HepG2 (cell line): ENCODE measurements around the gene FGFR3. TPM values are rescaled to one million over a fixed set of nuclear protein-coding genes. Genes with fewer than 3 reads are reported as not detected.

ENCODE experiments used
- ATAC-seq: fragments of 200-7000 bp; cut with Tn5 transposase; 3 replicates; pipeline ENCODE4 v1.9.1; 2020; ENCODE audit warnings: mild to moderate bottlenecking, moderate library complexity
- BruUV-seq: library from RNA; stranded (reverse); fragments of 400-500 nt; replicated peaks from 2 replicates; lab custom pipeline; 2021; lab: Mats Ljungman, UMichigan
- CTCF ChIA-PET: fragments of 300-600 bp; formaldehyde crosslinking; extraction: SDS; loops from one replicate; lab custom pipeline; 2021; ENCODE audit warnings: low total read pairs, inconsistent platforms, low intra/inter-chr PET ratio; lab: Yijun Ruan, JAX
- POLR2A ChIA-PET: fragments of 350-600 bp; sonication (Branson Sonifier 250); formaldehyde crosslinking; loops from one replicate; lab custom pipeline; 2020; ENCODE audit warnings: antibody characterized with exemption, inconsistent platforms; lab: Yijun Ruan, JAX
- DNase-seq: peaks from one replicate; pipeline ENCODE4 v3.0.0-alpha.2; 2015; ENCODE audit warnings: low spot score
- FAIRE-seq: peaks from 3 replicates; lab custom pipeline; 2011; peaks lifted over from hg19 to GRCh38; lab: Jason Lieb, UNC
- H2AFZ ChIP-seq: one replicate; pipeline ENCODE4 v1.6.1; 2011; ENCODE audit warnings: low read length, inconsistent platforms
- H3K27ac ChIP-seq: fragments of 300-600 bp; 3 replicates; pipeline ENCODE4 v1.8.0; 2011; ENCODE audit warnings: mixed run types, mild to moderate bottlenecking, mixed read lengths, low read length, inconsistent platforms; ENCODE audit not compliant: insufficient read depth; ENCODE audit errors: extremely low read length
- H3K27me3 ChIP-seq, 2 experiments: fragments of 200-600 bp in 1 of 2; 2 replicates in 1 of 2; 3 replicates in 1 of 2; pipeline versions ENCODE4 v1.6.0 to v1.8.0; 2011; ENCODE audit warnings: low read length in 2 of 2, mild to moderate bottlenecking in 2 of 2, moderate library complexity in 2 of 2, inconsistent platforms in 1 of 2; ENCODE audit not compliant: insufficient read depth in 2 of 2, control insufficient read depth in 1 of 2
- H3K36me3 ChIP-seq, 2 experiments: fragments of 200-600 bp in 1 of 2; replicated peaks in 1 of 2; 2 replicates in 1 of 2; 3 replicates in 1 of 2; pipeline versions ENCODE4 v1.5.1 to v1.8.0; 2011; ENCODE audit warnings: low read length in 2 of 2, inconsistent platforms in 1 of 2; ENCODE audit not compliant: insufficient read depth in 2 of 2, control insufficient read depth in 1 of 2
- H3K4me1 ChIP-seq: 2 replicates; pipeline ENCODE4 v1.5.1; 2012; ENCODE audit warnings: low read length, inconsistent platforms; ENCODE audit not compliant: insufficient read depth
- H3K4me2 ChIP-seq: 2 replicates; pipeline ENCODE4 v1.6.0; 2011; ENCODE audit warnings: low read depth, low read length, inconsistent platforms
- H3K4me3 ChIP-seq, 3 experiments: fragments of 200-600 bp in 1 of 3; sonication (generic), shearing (Covaris generic) in 1 of 3; replicated peaks in 1 of 3; 2 replicates each; pipeline ENCODE4 v1.5.1; 2011 to 2016; ENCODE audit warnings: low read length in 3 of 3, inconsistent platforms in 2 of 3, low read depth in 2 of 3, mild to moderate bottlenecking in 2 of 3, control low read depth in 1 of 3, mixed read lengths in 1 of 3; ENCODE audit not compliant: insufficient read depth in 1 of 3
- H3K79me2 ChIP-seq: one replicate; pipeline ENCODE4 v1.6.1; 2011; ENCODE audit warnings: low read length, inconsistent platforms; ENCODE audit not compliant: insufficient read depth
- H3K9ac ChIP-seq: 2 replicates; pipeline ENCODE4 v1.6.0; 2011; ENCODE audit warnings: mild to moderate bottlenecking, low read depth, low read length, inconsistent platforms; ENCODE audit not compliant: insufficient read depth
- H3K9me3 ChIP-seq: 2 replicates; pipeline ENCODE4 v1.5.1; 2012; ENCODE audit warnings: mild to moderate bottlenecking, low read length
- H4K20me1 ChIP-seq: 2 replicates; pipeline ENCODE4 v1.6.0; 2011; ENCODE audit warnings: inconsistent platforms, mild to moderate bottlenecking, low read length, moderate library complexity; ENCODE audit not compliant: insufficient read depth
- MLLT10 ChIP-seq: sonication (generic); formaldehyde crosslinking; IDR thresholded peaks from 2 replicates; pipeline ENCODE4 v1.4.0; 2020; ENCODE audit warnings: missing genetic modification reagents
- NONO ChIP-seq, 2 experiments: fragments of 450-650 bp in 1 of 2; sonication (generic) in 1 of 2; formaldehyde crosslinking in 1 of 2; IDR thresholded peaks in 1 of 2; conservative IDR thresholded peaks in 1 of 2; 2 replicates each; pipeline versions ENCODE4 v1.6.1 to v1.8.0; 2017 to 2022; ENCODE audit warnings: mild to moderate bottlenecking in 1 of 2, missing genetic modification reagents in 1 of 2, moderate library complexity in 1 of 2
- ZC3H13 ChIP-seq: sonication (generic); formaldehyde crosslinking; IDR thresholded peaks from 2 replicates; pipeline ENCODE4 v1.8.1; 2023; ENCODE audit warnings: mild to moderate bottlenecking, missing genetic modification reagents, moderate library complexity
- ZNF205 ChIP-seq: IDR thresholded peaks from 2 replicates; pipeline ENCODE4 v1.6.1; 2018; ENCODE audit warnings: missing biosample characterization, missing genetic modification reagents
- WGBS: methylation state at CpG from one replicate; pipeline ENCODE4 v1.1.6; 2017; ENCODE audit warnings: low lambda C conversion rate; 5-methylcytosine and 5-hydroxymethylcytosine counted together
- in situ Hi-C: cut with HindIII; loops from 2 replicates; pipeline ENCODE4 v1.10.0; 2017; ENCODE audit warnings: low pct_unique_long_range_greater_than_20kb; ENCODE audit not compliant: extremely low pct_ligation_motif_present
- intact Hi-C: fragments of 100-400 bp; cut with micrococcal nuclease; formaldehyde crosslinking; loops from one replicate; pipeline ENCODE4 v1.10.0; 2022; ENCODE audit not compliant: unreplicated experiment
- polyA plus RNA-seq, 8 experiments: library from polyadenylated mRNA; depleted of rRNA in 3 of 8; stranded (reverse) in 7 of 8; unstranded in 1 of 8; fragments of >200 nt; fragmentation: Illumina TruSeq in 4 of 8; extraction: Trizol in 4 of 8; gene quantifications; 2 replicates each; pipeline versions ENCODE4 v1.2.1 to v1.2.3, GENCODE V29; 2011 to 2016; ENCODE audit warnings: low read depth in 4 of 8, missing spikeins in 1 of 8, mixed read lengths in 1 of 8; ENCODE audit not compliant: insufficient read depth in 1 of 8
- total RNA-seq, 5 experiments: library from RNA; depleted of rRNA; stranded (reverse); fragments of >200 nt; fragmentation: Illumina TruSeq; extraction: Trizol; gene quantifications; 2 replicates each; pipeline ENCODE4 v1.2.3, GENCODE V29; 2016; ENCODE audit warnings: low read depth in 1 of 5

The FGFR3 gene
- total and polyA plus RNA-seq, 2 of the 13 experiments (the other 11 are each of a cell fraction or from before 2014, with no cell fraction given) = 103 to 109 TPM

DNA sequence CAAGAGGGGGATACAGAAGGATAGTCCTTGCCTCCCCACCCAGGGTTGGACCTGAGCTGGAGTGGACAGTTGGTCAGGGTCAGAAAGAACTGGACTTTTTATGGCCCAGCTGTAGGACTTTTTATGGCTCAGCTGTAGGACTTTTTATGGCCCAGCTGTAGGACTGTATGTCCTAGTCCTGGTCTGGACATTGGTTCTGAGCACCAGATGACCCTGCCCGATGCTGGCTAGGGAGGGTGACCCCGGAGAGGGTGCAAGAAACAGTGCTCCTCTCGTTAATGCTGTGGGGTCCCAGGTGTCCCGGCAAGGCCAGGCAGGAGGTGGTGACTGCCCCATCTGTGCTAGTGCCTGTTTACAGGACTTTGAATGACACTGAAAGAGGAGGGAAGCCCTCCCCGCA lies 64.8 kb downstream of the FGFR3 start:
- CTCF ChIA-PET = no interaction called here
- POLR2A ChIA-PET = interaction anchor here (1.5 to 2.0 kb wide), 2 partner anchors 12 to 18 kb away, joined by 3 to 9 read pairs; partner anchors contain the start of gene NSD2

More for the DNA sequence above, 64.8 kb downstream of the FGFR3 start:
- Histone ChIP-seq H3K27ac (no peak overlapping the region), H3K4me2 (peak overlapping the region; percentile 89), H3K36me3 (no peaks in the 10 kb centered on the region; a peak in 1 of 5 replicates), H2AFZ (no peak overlapping the region), H3K9me3 (no peaks in the 10 kb centered on the region), H3K9ac (no peak overlapping the region; the same call in 1 of the 2 replicates), H3K4me3 (no peak overlapping the region), H4K20me1 (no peaks in the 10 kb centered on the region), H3K27me3 (no peaks in the 10 kb centered on the region; a peak in 1 of 5 replicates), H3K4me1 (peaks cover 68% of the 10 kb centered on the region), H3K79me2 (peaks cover 29% of the 10 kb centered on the region)
- intact Hi-C loops (loop anchor here (2.0 kb wide), 2 partner anchors 13 to 41 kb away; partner anchors contain the start of gene NSD2), in situ Hi-C loops (no loop called here)
- BruUV-seq = no TSS peak
- DNase-seq = no peak
- WGBS = 72% methylated on average over 5 of the region's 5 CpGs
- no peak for ATAC-seq
- no peak for FAIRE-seq
- no peak for TF ChIP-seq ZNF205 (CRISPR knock-in tag)
- no peak for TF ChIP-seq MLLT10
- TF ChIP-seq NONO (IDR thresholded peaks at IDR 0.05) = no peak
- 0 out of 2 replicates have a peak, but pooled peaks have one; percentile 37 for TF ChIP-seq NONO (CRISPR knock-in tag; conservative IDR thresholded peaks at IDR 0.05)
- TF ChIP-seq ZC3H13 (CRISPR knock-in tag) = peak; percentile 44; the same call in 1 of the 2 replicates

Other genes with a start within 250 kb of the FGFR3 start
- 0.62 and 1.1 TPM in 2 replicates for gene FAM53A, start 109.0 kb upstream of the FGFR3 start, total RNA-seq (2016; rRNA removed; fragmentation: Illumina TruSeq; extraction: Trizol)
- 0.46 and 0.48 TPM in 2 replicates for gene FAM53A, start 109.0 kb upstream of the FGFR3 start, polyA plus RNA-seq (2011; rRNA removed)
- 104 and 131 TPM in 2 replicates for gene SLBP, start 81.0 kb upstream of the FGFR3 start, total RNA-seq (2016; rRNA removed; fragmentation: Illumina TruSeq; extraction: Trizol)
- 29.8 and 43.9 TPM in 2 replicates for gene SLBP, start 81.0 kb upstream of the FGFR3 start, polyA plus RNA-seq (2011; rRNA removed)
- 15.5 and 25.8 TPM in 2 replicates for gene TMEM129, start 72.0 kb upstream of the FGFR3 start, total RNA-seq (2016; rRNA removed; fragmentation: Illumina TruSeq; extraction: Trizol)
- gene TMEM129, start 72.0 kb upstream of the FGFR3 start, polyA plus RNA-seq (2011; rRNA removed) = 19.0 and 36.1 TPM in 2 replicates
- 21.2 and 35.4 TPM in 2 replicates for gene TACC3, start 71.8 kb upstream of the FGFR3 start, total RNA-seq (2016; rRNA removed; fragmentation: Illumina TruSeq; extraction: Trizol)
- gene TACC3, start 71.8 kb upstream of the FGFR3 start, polyA plus RNA-seq (2011; rRNA removed) = 15.7 and 20.3 TPM in 2 replicates
- 29.4 and 41.6 TPM in 2 replicates for gene LETM1, start 62.9 kb downstream of the FGFR3 start, total RNA-seq (2016; rRNA removed; fragmentation: Illumina TruSeq; extraction: Trizol)
- 9.7 and 14.7 TPM in 2 replicates for gene LETM1, start 62.9 kb downstream of the FGFR3 start, polyA plus RNA-seq (2011; rRNA removed)
- gene NSD2, start 78.1 kb downstream of the FGFR3 start, total RNA-seq (2016; rRNA removed; fragmentation: Illumina TruSeq; extraction: Trizol) = 62.0 and 65.9 TPM in 2 replicates
- 19.4 and 22.0 TPM in 2 replicates for gene NSD2, start 78.1 kb downstream of the FGFR3 start, polyA plus RNA-seq (2011; rRNA removed)
- gene NELFA, start 215.7 kb downstream of the FGFR3 start, total RNA-seq (2016; rRNA removed; fragmentation: Illumina TruSeq; extraction: Trizol) = 11.4 and 18.5 TPM in 2 replicates
- 13.3 and 14.6 TPM in 2 replicates for gene NELFA, start 215.7 kb downstream of the FGFR3 start, polyA plus RNA-seq (2011; rRNA removed)